Measurements from ENCODE around the gene PTPN3. TPM values are rescaled to one million over a fixed set of nuclear protein-coding genes. Genes with fewer than 3 reads are reported as not detected.

PTPN3 gene
- polyA plus RNA-seq, 1 donor (not counting 4 experiments of a cell fraction or from before 2014, with no cell fraction given), result 19.9 TPM

DNA sequence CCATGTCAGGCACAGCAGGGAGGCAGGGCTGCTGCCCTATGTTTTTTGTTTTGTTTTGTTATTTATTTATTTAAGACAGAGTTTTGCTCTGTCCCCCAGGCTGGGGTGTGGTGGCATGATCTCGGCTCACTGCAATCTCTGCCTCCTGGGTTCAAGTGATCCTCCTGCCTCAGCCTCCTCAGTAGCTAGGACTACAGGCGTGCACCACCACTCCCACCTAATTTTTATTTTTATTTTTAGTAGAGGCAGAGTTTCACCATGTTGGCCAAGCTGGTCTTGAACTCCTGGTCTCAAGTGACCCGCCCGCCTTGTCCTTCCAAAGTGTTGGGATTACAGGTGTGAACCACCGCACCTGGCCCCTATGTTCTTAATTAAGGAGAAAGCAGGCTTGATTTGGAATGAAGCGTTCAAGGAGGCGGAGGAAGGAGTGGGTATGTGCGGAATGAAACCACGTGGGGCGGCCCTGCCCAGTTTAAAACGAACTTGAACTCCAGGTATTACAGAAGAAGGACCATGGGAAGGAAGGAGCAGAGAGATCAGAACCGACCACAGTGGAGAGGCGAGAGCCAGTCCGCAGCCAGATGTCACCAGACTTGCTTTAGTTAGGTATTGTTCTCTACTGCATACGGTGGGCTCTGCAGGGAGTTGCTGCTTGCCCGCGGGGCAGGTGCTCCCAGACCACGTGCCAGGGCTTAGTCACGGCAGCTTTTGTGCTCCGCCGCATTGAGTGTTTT is 142.4 kb downstream of the PTPN3 start:
- Histone ChIP-seq H3K4me2 (ENCODE audit: control insufficient read depth, extremely low read depth, insufficient read depth, low read depth, low read length) (no peak overlapping the region), H3K9me3 (ENCODE audit: control insufficient read depth, low read depth, low read length) (no peaks in the 10 kb centered on the region), H3K27ac (ENCODE audit: control insufficient read depth, insufficient read depth, low read length) (no peak overlapping the region), H3K27me3 (ENCODE audit: control insufficient read depth, extremely low read depth, insufficient read depth, low read length) (peaks cover 4% of the 10 kb centered on the region), H3K36me3 (ENCODE audit: control insufficient read depth in 2 of 2, extremely low read depth in 1 of 2, insufficient read depth in 2 of 2, low read length in 2 of 2) (no peaks in the 10 kb centered on the region), H4K20me1 (ENCODE audit: control insufficient read depth, extremely low read depth, insufficient read depth, low read length) (no peaks in the 10 kb centered on the region), H2AFZ (ENCODE audit: control insufficient read depth, low read length) (no peak overlapping the region), H3K4me3 (ENCODE audit: control insufficient read depth in 2 of 3, extremely low read depth in 1 of 3, insufficient read depth in 2 of 3, low read depth in 1 of 3, low read length in 3 of 3) (no peak overlapping the region), H3K9ac (ENCODE audit: control insufficient read depth, extremely low read depth, insufficient read depth, low read length) (no peak overlapping the region), H3K9me1 (ENCODE audit: control insufficient read depth, extremely low read depth, insufficient read depth, low read length) (no peaks in the 10 kb centered on the region), H3K4me1 (ENCODE audit: control insufficient read depth, extremely low read depth, insufficient read depth, low read length) (no peaks in the 10 kb centered on the region), H3K79me2 (ENCODE audit: control insufficient read depth, insufficient read depth, low read length) (no peaks in the 10 kb centered on the region)
- dilution Hi-C loops (cut with MboI; ENCODE audit: extremely low pct_ligation_motif_present, low sequenced_read_pairs), result no loop called here
- TF ChIP-seq EZH2 (IDR thresholded peaks at IDR 0.05; ENCODE audit: low read length), result no peak
- TF ChIP-seq, protein P1, sequence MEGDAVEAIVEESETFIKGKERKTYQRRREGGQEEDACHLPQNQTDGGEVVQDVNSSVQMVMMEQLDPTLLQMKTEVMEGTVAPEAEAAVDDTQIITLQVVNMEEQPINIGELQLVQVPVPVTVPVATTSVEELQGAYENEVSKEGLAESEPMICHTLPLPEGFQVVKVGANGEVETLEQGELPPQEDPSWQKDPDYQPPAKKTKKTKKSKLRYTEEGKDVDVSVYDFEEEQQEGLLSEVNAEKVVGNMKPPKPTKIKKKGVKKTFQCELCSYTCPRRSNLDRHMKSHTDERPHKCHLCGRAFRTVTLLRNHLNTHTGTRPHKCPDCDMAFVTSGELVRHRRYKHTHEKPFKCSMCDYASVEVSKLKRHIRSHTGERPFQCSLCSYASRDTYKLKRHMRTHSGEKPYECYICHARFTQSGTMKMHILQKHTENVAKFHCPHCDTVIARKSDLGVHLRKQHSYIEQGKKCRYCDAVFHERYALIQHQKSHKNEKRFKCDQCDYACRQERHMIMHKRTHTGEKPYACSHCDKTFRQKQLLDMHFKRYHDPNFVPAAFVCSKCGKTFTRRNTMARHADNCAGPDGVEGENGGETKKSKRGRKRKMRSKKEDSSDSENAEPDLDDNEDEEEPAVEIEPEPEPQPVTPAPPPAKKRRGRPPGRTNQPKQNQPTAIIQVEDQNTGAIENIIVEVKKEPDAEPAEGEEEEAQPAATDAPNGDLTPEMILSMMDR (optimal IDR thresholded peaks at IDR 0.05 in 1 of 3, IDR thresholded peaks at IDR 0.05 in 1 of 3, conservative IDR thresholded peaks at IDR 0.05 in 1 of 3; ENCODE audit: extremely low read depth in 1 of 3, insufficient read depth in 2 of 3, low read length in 3 of 3), result no peak
- FAIRE-seq (no peak), DNase-seq (ENCODE audit: low read depth, low spot score) (no peak)

DNA sequence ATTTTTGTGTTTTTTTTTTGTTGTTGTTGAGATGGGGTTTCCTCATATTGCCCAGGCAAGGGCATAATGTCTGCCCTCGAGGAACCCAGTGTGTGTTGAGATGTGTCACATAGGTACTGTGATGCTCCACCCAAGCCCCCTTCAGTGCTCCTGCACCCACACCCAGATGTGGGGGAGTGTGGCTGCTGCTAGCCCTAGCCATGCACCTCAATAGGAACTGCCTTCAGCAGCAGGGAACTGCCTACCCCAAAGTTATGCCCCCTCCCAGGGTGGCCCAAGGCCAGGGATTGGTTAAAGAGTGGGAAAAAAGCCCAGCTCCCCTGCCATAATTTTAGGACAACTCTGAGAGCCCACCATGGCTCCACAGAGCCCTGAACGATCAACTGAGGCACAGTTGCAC is 143.9 kb downstream of the PTPN3 start:
- H3K9ac ChIP-seq (ENCODE audit: control insufficient read depth, extremely low read depth, insufficient read depth, low read length), result no peak overlapping the region
- TF ChIP-seq EZH2 (IDR thresholded peaks at IDR 0.05; ENCODE audit: low read length), result no peak
- TF ChIP-seq, protein P1 (optimal IDR thresholded peaks at IDR 0.05 in 1 of 3, IDR thresholded peaks at IDR 0.05 in 1 of 3, conservative IDR thresholded peaks at IDR 0.05 in 1 of 3; ENCODE audit: extremely low read depth in 1 of 3, insufficient read depth in 2 of 3, low read length in 3 of 3), result no peak
- no peak overlapping the region for H3K4me3 ChIP-seq (ENCODE audit: control insufficient read depth in 2 of 3, extremely low read depth in 1 of 3, insufficient read depth in 2 of 3, low read depth in 1 of 3, low read length in 3 of 3)
- no peaks in the 10 kb centered on the region for H4K20me1 ChIP-seq (ENCODE audit: control insufficient read depth, extremely low read depth, insufficient read depth, low read length)
- no peak for DNase-seq (ENCODE audit: low read depth, low spot score)
- H2AFZ ChIP-seq (ENCODE audit: control insufficient read depth, low read length), result no peak overlapping the region
- H3K27ac ChIP-seq (ENCODE audit: control insufficient read depth, insufficient read depth, low read length), result no peak overlapping the region
- no peaks in the 10 kb centered on the region for H3K9me1 ChIP-seq (ENCODE audit: control insufficient read depth, extremely low read depth, insufficient read depth, low read length)
- no peak for FAIRE-seq
- no peaks in the 10 kb centered on the region for H3K9me3 ChIP-seq (ENCODE audit: control insufficient read depth, low read depth, low read length)
- no peaks in the 10 kb centered on the region for H3K4me1 ChIP-seq (ENCODE audit: control insufficient read depth, extremely low read depth, insufficient read depth, low read length)
- H3K36me3 ChIP-seq (ENCODE audit: control insufficient read depth in 2 of 2, extremely low read depth in 1 of 2, insufficient read depth in 2 of 2, low read length in 2 of 2), result no peaks in the 10 kb centered on the region
- no peak overlapping the region for H3K4me2 ChIP-seq (ENCODE audit: control insufficient read depth, extremely low read depth, insufficient read depth, low read depth, low read length)
- dilution Hi-C loops (cut with MboI; ENCODE audit: extremely low pct_ligation_motif_present, low sequenced_read_pairs), result no loop called here
- H3K79me2 ChIP-seq (ENCODE audit: control insufficient read depth, insufficient read depth, low read length), result no peaks in the 10 kb centered on the region
- H3K27me3 ChIP-seq (ENCODE audit: control insufficient read depth, extremely low read depth, insufficient read depth, low read length), result peaks cover 4% of the 10 kb centered on the region
